HepG2 (cell line): ENCODE results near the gene CREBBP. TPM values are rescaled to one million over a fixed set of nuclear protein-coding genes. Genes with fewer than 3 reads are reported as not detected.

Experiments
- CEBPG ChIP-seq: IDR thresholded peaks from 2 replicates; pipeline ENCODE4 v1.6.1; 2016
- ERF ChIP-seq: IDR thresholded peaks from 2 replicates; pipeline ENCODE4 v1.6.1; 2018; ENCODE audit warnings: missing biosample characterization, missing genetic modification reagents
- FUBP1 ChIP-seq: sonication (generic); formaldehyde crosslinking; IDR thresholded peaks from 2 replicates; pipeline ENCODE4 v1.5.1; 2020; ENCODE audit warnings: missing genetic modification reagents, mild to moderate bottlenecking, borderline replicate concordance
- GFI1 ChIP-seq: sonication (generic); formaldehyde crosslinking; IDR thresholded peaks from 2 replicates; pipeline ENCODE4 v1.5.0; 2020; ENCODE audit warnings: missing genetic modification reagents, mild to moderate bottlenecking, borderline replicate concordance
- HIVEP1 ChIP-seq: sonication (generic); formaldehyde crosslinking; IDR thresholded peaks from 2 replicates; pipeline ENCODE4 v1.4.0; 2020; ENCODE audit warnings: mild to moderate bottlenecking, missing genetic modification reagents
- PRDM15 ChIP-seq: sonication (generic); formaldehyde crosslinking; IDR thresholded peaks from 2 replicates; pipeline ENCODE4 v1.4.0; 2020; ENCODE audit warnings: missing genetic modification reagents
- REPIN1 ChIP-seq: sonication (generic); formaldehyde crosslinking; IDR thresholded peaks from 2 replicates; pipeline ENCODE4 v1.8.0; 2022; ENCODE audit warnings: missing genetic modification reagents, low read depth, mild to moderate bottlenecking, borderline replicate concordance
- SUZ12 ChIP-seq: fragments of 150-350 bp; IDR thresholded peaks from 2 replicates; pipeline ENCODE4 v1.6.1; 2014; ENCODE audit warnings: low read depth, low read length
- TBX2 ChIP-seq: sonication (generic); formaldehyde crosslinking; IDR thresholded peaks from 2 replicates; pipeline ENCODE4 v1.5.0; 2020; ENCODE audit warnings: missing genetic modification reagents, mild to moderate bottlenecking, borderline replicate concordance
- TCF7 ChIP-seq: sonication (generic); IDR thresholded peaks from 2 replicates; pipeline ENCODE4 v1.6.1; 2016; ENCODE audit warnings: antibody characterized with exemption, low read depth
- ZBTB21 ChIP-seq: sonication (generic); formaldehyde crosslinking; IDR thresholded peaks from 2 replicates; pipeline ENCODE4 v1.4.0; 2020; ENCODE audit warnings: missing genetic modification reagents
- ZFP36L1 ChIP-seq: sonication (generic); formaldehyde crosslinking; IDR thresholded peaks from 2 replicates; pipeline ENCODE4 v1.8.0; 2022; ENCODE audit warnings: mild to moderate bottlenecking, missing genetic modification reagents, moderate library complexity
- ZNF20 ChIP-seq: sonication (generic); formaldehyde crosslinking; IDR thresholded peaks from 2 replicates; pipeline ENCODE4 v1.4.0; 2020; ENCODE audit warnings: mild to moderate bottlenecking, moderate library complexity, missing genetic modification reagents
- ZNF629 ChIP-seq: sonication (generic); formaldehyde crosslinking; conservative IDR thresholded peaks from 2 replicates; pipeline ENCODE4 v1.5.0; 2020; ENCODE audit warnings: missing genetic modification reagents
- polyA plus RNA-seq, 8 experiments: library from polyadenylated mRNA; depleted of rRNA in 3 of 8; stranded (reverse) in 7 of 8; unstranded in 1 of 8; fragments of >200 nt; fragmentation: Illumina TruSeq in 4 of 8; extraction: Trizol in 4 of 8; gene quantifications; 2 replicates each; pipeline versions ENCODE4 v1.2.1 to v1.2.3, GENCODE V29; 2011 to 2016; ENCODE audit warnings: low read depth in 4 of 8, missing spikeins in 1 of 8, mixed read lengths in 1 of 8; ENCODE audit not compliant: insufficient read depth in 1 of 8
- total RNA-seq, 5 experiments: library from RNA; depleted of rRNA; stranded (reverse); fragments of >200 nt; fragmentation: Illumina TruSeq; extraction: Trizol; gene quantifications; 2 replicates each; pipeline ENCODE4 v1.2.3, GENCODE V29; 2016; ENCODE audit warnings: low read depth in 1 of 5
- TF ChIP-seq, protein P1 (sequence below): sonication (generic); formaldehyde crosslinking; IDR thresholded peaks from 2 replicates; pipeline ENCODE4 v1.5.1; 2020; ENCODE audit warnings: missing genetic modification reagents, mild to moderate bottlenecking, borderline replicate concordance
- TF ChIP-seq, protein P2 (sequence below): sonication (generic); formaldehyde crosslinking; IDR thresholded peaks from 2 replicates; pipeline ENCODE4 v1.5.0; 2020; ENCODE audit warnings: mild to moderate bottlenecking, missing genetic modification reagents
- TF ChIP-seq, protein P3 (sequence below): IDR thresholded peaks from 2 replicates; pipeline ENCODE4 v1.6.1; 2016; ENCODE audit warnings: mild to moderate bottlenecking, missing biosample characterization, missing genetic modification reagents

CREBBP gene
- total and polyA plus RNA-seq, 2 of the 13 experiments (the other 11 are each of a cell fraction or from before 2014, with no cell fraction given) = 5.3 to 10.4 TPM

DNA sequence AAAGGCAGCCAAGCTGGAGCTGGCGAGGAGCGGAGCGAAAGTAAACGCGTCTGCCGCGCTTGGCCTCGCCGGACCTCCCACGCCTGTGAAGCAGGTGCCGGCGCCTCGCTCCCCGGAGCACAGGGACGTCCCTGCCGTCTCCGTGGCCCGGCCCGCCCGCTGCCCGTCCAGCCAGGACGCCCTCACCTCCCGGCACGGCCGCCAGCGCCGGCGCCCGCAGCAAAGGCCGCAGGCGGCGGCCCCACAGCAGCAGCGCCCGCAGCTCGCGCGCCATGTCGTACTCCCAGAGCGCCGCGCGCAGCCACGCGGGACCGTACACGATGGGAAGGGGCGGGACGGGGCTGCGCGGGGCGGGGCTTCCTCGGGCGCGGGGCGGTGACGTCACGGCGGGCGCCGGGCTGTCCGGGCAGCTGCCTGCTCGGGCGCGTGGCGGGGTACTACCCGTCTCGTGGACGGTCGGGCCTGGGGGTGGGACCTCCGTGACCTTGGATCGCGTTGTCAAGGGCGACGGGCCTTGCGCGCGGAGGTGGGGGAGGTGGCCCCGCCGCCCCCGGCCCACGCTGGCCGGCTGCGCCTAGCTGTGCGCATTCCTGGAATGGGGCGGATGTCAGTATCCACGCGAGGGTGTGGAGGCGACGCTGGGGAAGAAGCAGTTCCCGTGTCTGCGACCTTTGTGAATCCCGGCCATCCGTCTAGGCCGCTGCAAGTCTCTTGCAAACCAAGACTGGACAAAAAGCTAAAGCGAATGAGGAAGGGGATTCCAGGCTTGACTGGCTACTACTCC lies 163.1 kb downstream of the CREBBP start, which contains the start of gene TRAP1 (continued):
- TF ChIP-seq FUBP1 (CRISPR knock-in tag) (no peak), GFI1 (peak; percentile 18; the same call in 1 of the 2 replicates), ZBTB21 (CRISPR knock-in tag) (no peak), TBX2 (no peak; the same call in 1 of the 2 replicates), CEBPG (no peak), SUZ12 (no peak), HIVEP1 (no peak), TCF7 (no peak), PRDM15 (no peak; the same call in 1 of the 2 replicates), ZNF629 (no peak), ZNF20 (CRISPR knock-in tag) (no peak), ZFP36L1 (0 out of 2 replicates have a peak, but pooled peaks have one; percentile 44), REPIN1 (CRISPR knock-in tag) (no peak), ERF (CRISPR knock-in tag) (no peak)
- TF ChIP-seq, protein P1, sequence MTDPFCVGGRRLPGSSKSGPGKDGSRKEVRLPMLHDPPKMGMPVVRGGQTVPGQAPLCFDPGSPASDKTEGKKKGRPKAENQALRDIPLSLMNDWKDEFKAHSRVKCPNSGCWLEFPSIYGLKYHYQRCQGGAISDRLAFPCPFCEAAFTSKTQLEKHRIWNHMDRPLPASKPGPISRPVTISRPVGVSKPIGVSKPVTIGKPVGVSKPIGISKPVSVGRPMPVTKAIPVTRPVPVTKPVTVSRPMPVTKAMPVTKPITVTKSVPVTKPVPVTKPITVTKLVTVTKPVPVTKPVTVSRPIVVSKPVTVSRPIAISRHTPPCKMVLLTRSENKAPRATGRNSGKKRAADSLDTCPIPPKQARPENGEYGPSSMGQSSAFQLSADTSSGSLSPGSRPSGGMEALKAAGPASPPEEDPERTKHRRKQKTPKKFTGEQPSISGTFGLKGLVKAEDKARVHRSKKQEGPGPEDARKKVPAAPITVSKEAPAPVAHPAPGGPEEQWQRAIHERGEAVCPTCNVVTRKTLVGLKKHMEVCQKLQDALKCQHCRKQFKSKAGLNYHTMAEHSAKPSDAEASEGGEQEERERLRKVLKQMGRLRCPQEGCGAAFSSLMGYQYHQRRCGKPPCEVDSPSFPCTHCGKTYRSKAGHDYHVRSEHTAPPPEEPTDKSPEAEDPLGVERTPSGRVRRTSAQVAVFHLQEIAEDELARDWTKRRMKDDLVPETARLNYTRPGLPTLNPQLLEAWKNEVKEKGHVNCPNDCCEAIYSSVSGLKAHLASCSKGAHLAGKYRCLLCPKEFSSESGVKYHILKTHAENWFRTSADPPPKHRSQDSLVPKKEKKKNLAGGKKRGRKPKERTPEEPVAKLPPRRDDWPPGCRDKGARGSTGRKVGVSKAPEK = no peak
- TF ChIP-seq, protein P2, sequence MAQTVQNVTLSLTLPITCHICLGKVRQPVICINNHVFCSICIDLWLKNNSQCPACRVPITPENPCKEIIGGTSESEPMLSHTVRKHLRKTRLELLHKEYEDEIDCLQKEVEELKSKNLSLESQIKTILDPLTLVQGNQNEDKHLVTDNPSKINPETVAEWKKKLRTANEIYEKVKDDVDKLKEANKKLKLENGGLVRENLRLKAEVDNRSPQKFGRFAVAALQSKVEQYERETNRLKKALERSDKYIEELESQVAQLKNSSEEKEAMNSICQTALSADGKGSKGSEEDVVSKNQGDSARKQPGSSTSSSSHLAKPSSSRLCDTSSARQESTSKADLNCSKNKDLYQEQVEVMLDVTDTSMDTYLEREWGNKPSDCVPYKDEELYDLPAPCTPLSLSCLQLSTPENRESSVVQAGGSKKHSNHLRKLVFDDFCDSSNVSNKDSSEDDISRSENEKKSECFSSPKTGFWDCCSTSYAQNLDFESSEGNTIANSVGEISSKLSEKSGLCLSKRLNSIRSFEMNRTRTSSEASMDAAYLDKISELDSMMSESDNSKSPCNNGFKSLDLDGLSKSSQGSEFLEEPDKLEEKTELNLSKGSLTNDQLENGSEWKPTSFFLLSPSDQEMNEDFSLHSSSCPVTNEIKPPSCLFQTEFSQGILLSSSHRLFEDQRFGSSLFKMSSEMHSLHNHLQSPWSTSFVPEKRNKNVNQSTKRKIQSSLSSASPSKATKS (CRISPR knock-in tag) = no peak
- TF ChIP-seq, protein P3, sequence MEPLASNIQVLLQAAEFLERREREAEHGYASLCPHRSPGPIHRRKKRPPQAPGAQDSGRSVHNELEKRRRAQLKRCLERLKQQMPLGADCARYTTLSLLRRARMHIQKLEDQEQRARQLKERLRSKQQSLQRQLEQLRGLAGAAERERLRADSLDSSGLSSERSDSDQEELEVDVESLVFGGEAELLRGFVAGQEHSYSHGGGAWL = peak; percentile 73; the same call in 1 of the 2 replicates
